Right renal pelvis (tissue), 4 donors: ENCODE results near the gene FAM227A. TPM values are rescaled to one million over a fixed set of nuclear protein-coding genes. Genes with fewer than 3 reads are reported as not detected.
"Not testable (repeated sequence)": the region's sequence is repeated elsewhere in the genome, so short reads cannot be mapped to it uniquely, and the experiment has no call there.

ENCODE experiments used
- DNase-seq, 4 donors: peaks; one replicate each; pipeline ENCODE4 v3.0.0-alpha.2; 2013; ENCODE audit warnings: low read depth in 4 of 4, low spot score in 3 of 4, missing footprints in 1 of 4
- polyA plus RNA-seq, 4 donors: library from polyadenylated mRNA; unstranded; fragments of 120-200 nt; gene quantifications; one replicate each; pipeline ENCODE4 v1.2.1, GENCODE V29; 2013; ENCODE audit not compliant: insufficient read length in 4 of 4

FAM227A gene
- polyA plus RNA-seq, 4 donors = 4.3 to 8.0 (median 5.0) TPM

- DNase-seq = no peak
Measured at GRCh38 chr22:38613588-38613987, 42.6 kb downstream of the FAM227A start.

GRCh38 chr22:38612217-38613006 is 43.8 kb downstream of the FAM227A start:
- no peak for DNase-seq

GRCh38 chr22:38611559-38611958 is 44.6 kb downstream of the FAM227A start:
- DNase-seq = no peak

GRCh38 chr22:38610234-38610633 is 46.0 kb downstream of the FAM227A start:
- no peak for DNase-seq

- DNase-seq = peak in 1 of 4 donors; percentile 0
Measured at GRCh38 chr22:38608992-38609750, 47.0 kb downstream of the FAM227A start.

DNA sequence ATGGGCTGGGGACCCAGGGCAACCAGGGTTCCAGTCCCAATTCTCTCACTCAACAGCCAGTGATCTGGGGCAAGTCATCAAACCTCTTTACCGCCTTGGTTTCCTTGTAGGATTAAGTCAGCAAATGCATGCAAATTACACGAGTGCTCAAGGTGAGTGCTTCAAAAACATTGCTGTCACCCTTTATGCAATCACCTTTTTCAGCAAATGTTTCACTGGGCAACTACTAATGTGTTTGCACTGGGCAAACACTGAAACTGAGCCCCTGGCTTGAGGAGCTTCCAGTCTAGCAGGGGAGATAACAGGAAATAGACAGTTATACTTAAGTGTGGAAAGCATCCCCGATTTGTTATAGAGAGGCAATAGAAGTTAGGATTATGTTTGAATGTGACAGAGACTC is 48.5 kb downstream of the FAM227A start:
- DNase-seq = no peak

GRCh38 chr22:38602166-38602565 is 54.0 kb downstream of the FAM227A start:
- DNase-seq = no peak

DNA sequence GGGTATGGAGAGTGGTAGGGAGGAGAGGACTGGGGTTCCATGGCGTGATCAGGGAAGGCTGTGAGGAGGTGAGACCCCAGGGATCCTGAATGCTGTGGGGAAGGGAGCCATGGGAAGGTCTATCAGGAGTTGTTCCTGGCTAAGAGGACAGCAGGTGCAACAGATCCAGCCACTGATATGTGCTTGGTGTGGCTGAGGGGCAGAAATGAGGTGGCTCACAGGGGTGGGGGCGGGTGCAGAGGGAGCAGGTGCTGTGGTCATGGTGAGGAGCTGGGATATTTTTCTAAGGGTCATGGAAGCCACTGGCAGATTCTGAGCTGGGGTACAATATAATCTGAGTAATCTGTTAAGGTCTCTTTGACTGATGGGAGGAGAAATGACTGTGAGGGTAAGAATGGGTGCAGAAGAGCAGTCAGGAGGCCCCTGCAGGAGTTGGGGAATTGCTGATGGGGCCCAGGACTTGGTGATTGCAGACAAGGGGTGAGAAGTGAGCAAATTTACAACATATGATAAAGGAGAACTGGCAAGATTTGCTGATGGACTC is 54.9 kb downstream of the FAM227A start:
- no peak for DNase-seq

- no peak for DNase-seq
Measured at GRCh38 chr22:38599466-38599865, 56.7 kb downstream of the FAM227A start.

DNA sequence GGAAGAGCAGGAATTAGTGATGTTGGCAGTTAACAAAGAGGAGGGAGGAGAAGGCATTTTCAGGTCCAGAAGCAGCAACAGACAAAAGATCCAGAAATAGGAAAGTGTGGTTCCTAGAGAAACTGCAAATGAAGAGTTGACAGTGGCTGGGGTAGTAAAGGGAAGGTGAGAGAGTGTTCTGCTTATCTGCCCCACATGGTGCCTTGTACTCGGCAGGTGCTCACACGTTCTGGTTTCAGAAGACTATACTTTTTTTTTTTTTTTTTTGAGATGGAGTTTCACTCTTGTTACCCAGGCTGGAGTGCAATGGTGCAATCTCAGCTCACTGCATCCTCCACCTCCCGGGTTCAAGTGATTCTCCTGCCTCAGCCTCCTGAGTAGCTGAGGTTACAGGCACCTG is 73.3 kb downstream of the FAM227A start:
- not testable (repeated sequence) for DNase-seq

- DNase-seq = no peak
Measured at GRCh38 chr22:38578505-38578904, 77.7 kb downstream of the FAM227A start.

- DNase-seq = peak in 1 of 4 donors; percentile 33
Measured at GRCh38 chr22:38572065-38572464, 84.1 kb downstream of the FAM227A start.

DNA sequence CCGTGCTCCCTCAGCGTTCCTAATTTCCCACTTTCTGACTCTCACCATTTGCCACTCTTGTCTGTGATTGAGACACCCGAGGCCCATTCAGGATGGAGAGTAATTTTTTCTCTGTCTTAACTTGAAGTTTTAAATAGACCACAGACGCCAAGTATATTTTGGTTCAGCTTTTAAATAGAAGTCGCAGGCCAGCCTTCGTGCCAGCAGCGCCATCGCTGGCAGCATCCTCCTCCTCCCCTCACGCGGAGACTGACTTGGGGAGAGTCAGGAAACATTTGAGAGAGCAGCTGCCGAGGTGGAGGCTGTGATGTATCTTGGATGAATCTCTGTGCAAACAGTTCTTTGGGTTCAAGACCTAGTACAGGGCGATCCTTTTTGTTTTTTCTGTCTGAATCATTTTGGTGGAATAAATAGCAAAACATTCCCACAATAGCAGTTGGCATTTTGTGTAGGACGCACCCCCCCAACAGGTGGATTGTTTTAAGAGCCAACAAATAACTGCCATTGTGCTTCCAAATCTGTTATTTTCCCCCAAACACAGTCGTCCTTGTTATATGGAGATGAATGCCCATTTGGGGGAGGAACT is 85.3 kb downstream of the FAM227A start:
- DNase-seq = no peak

- peak; percentile 78 to 87 (median 84) for DNase-seq
Measured at GRCh38 chr22:38569972-38570778, 86.0 kb downstream of the FAM227A start, which contains the start of gene DMC1. TSS of gene DMC1 (minus strand) at chr22:38570183. CDS start at chr22:38568256, 1,927 bp downstream.

DNA sequence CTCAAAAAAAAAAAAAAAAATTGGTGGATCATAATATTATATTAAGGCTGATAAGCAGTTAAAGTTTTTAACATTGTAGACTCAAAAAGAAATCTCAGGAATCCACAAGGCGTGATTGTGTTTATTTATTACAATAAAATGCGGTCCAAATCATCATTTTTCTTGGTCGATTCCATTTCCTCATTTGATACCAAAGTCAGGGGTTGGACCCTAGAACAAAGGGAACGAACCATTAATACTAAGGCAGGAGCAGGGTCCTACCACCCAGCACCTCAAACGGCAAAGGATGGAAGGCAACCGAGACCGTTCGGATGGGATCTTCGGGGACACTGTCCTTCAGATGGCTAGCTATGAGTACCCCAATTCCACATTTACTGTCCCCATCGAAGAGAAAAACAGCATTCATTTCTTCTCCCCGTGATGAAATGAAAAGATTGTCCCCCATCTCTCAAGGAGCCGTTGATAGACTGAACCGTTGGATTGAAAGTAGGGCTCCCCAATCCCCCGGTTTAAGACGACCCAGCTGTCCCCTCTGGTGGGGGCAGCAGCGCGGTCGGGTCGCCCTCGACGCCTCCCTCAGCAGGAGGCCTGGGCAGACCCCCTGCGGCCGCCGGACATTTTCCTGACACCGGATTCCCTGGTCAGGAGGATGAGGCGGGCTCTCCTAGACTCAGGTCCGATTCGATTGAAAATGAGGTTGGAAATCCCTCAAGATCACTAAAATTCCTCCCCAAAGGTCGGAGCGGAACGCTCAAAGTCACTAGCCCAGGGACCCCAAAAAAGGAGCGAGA is 86.8 kb downstream of the FAM227A start:
- DNase-seq = no peak

DNA sequence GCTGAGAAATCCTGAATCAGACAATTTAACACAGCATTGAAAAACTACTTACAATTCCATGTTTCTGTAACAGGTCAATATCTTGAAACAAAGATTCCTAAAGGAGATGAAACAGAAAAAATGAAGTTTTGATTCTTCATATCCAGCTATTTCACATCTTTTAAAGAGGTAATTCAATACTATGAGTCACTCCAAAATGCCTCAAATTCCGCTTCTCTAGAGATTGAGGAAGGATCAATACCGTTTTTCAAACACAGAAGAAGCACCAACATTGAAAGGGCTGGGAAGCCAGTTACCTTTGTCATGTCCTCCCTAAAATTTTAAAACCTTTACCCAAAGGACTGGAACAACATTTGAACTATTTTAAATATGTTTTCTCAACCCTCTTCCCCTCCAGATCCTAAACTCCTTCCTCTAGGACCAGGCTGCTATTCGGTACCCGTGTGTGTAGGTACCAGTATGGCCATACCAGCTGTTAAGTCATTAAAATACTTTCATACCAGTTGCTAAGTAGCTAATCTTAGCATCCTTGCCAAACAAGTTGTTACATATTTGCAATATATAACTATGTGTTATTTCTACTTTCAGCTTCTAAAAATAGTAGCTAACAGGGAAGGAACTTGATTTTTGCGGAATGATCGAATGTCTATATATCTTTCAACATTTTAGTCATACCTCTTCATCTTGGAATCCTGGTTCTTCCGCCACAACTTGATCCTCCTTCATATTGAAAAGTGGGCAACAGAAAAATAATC is 88.5 kb downstream of the FAM227A start:
- DNase-seq = no peak

GRCh38 chr22:38566726-38567504 is 89.3 kb downstream of the FAM227A start:
- DNase-seq = no peak

DNA sequence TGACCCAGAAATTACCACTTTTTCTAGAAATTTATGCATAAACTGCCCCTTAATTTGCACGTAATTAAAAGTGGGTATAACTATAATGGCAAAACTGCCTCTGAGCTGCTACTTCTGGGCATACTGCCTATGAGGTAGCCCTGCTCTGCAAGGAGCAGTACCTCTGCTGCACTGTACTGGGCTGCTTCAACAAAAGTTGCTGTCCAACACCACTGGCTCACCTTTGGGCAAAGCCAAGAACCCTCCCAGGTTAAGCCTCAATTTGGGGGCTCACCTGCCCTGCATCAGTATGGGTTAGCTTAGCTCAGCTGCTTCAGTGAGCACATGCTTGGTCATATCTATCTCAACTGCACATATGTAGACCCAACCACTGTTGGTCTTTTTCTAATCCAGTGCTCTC is 90.8 kb downstream of the FAM227A start:
- no peak for DNase-seq
